DND-41 (cell line): ENCODE measurements around the gene INAFM2.
A peak's percentile ranks its signal among the peaks of the same experiment; 100 is the strongest.

Source experiments
- ATAC-seq: fragments of 200-7000 bp; cut with Tn5 transposase; 3 replicates; pipeline ENCODE4 v1.9.1; 2021; ENCODE audit warnings: low read depth; ENCODE audit not compliant: insufficient read depth
- DNase-seq: peaks from one replicate; pipeline ENCODE4 v3.0.0-alpha.2; 2020
- H2AFZ ChIP-seq: 2 replicates; pipeline ENCODE4 v1.6.0; 2012; ENCODE audit warnings: low read depth, low read length
- H3K27ac ChIP-seq: 2 replicates; pipeline ENCODE4 v1.5.1; 2012; ENCODE audit warnings: low read length, inconsistent platforms
- H3K27me3 ChIP-seq: fragments of 200-600 bp; sonication (generic); 2 replicates; pipeline ENCODE4 v1.6.0; 2012; ENCODE audit warnings: low read length, mild to moderate bottlenecking, inconsistent platforms; ENCODE audit not compliant: insufficient read depth, poor library complexity
- H3K36me3 ChIP-seq: 2 replicates; pipeline ENCODE4 v1.5.1; 2012; ENCODE audit warnings: low read length, inconsistent platforms; ENCODE audit not compliant: insufficient read depth
- H3K4me1 ChIP-seq: 2 replicates; pipeline ENCODE4 v1.5.1; 2012; ENCODE audit warnings: mild to moderate bottlenecking, low read length; ENCODE audit not compliant: insufficient read depth
- H3K4me2 ChIP-seq: 2 replicates; pipeline ENCODE4 v1.6.0; 2012; ENCODE audit warnings: mild to moderate bottlenecking, moderate library complexity, low read length, inconsistent platforms; ENCODE audit not compliant: insufficient read depth
- H3K4me3 ChIP-seq, 2 experiments: fragments of 200-600 bp in 1 of 2; shearing (Covaris generic) in 1 of 2; 2 replicates each; pipeline ENCODE4 v1.5.1; 2012 to 2016; ENCODE audit warnings: inconsistent platforms in 2 of 2, low read length in 2 of 2, mild to moderate bottlenecking in 2 of 2, low read depth in 1 of 2, moderate library complexity in 1 of 2
- H3K79me2 ChIP-seq: 2 replicates; pipeline ENCODE4 v1.6.0; 2012; ENCODE audit warnings: low read length, inconsistent platforms; ENCODE audit not compliant: insufficient read depth
- H3K9ac ChIP-seq: 2 replicates; pipeline ENCODE4 v1.6.0; 2012; ENCODE audit warnings: low read depth, mild to moderate bottlenecking, inconsistent platforms, low read length, moderate library complexity
- H3K9me3 ChIP-seq: 2 replicates; pipeline ENCODE4 v1.5.1; 2012; ENCODE audit warnings: low read length, moderate library complexity, mild to moderate bottlenecking, inconsistent platforms; ENCODE audit not compliant: insufficient read depth, severe bottlenecking
- H4K20me1 ChIP-seq: 2 replicates; pipeline ENCODE4 v1.6.0; 2012; ENCODE audit warnings: low read length; ENCODE audit not compliant: insufficient read depth
- CTCF ChIP-seq: IDR thresholded peaks from 2 replicates; pipeline ENCODE4 v1.5.1; 2012; ENCODE audit warnings: borderline replicate concordance, low read length, moderate library complexity, mild to moderate bottlenecking; ENCODE audit not compliant: poor library complexity, severe bottlenecking; ENCODE audit errors: extremely low read depth
- EZH2 ChIP-seq: IDR thresholded peaks from 3 replicates; pipeline ENCODE4 v1.6.1; 2012; ENCODE audit warnings: borderline replicate concordance, low read depth, mild to moderate bottlenecking, moderate library complexity, low read length, inconsistent platforms; ENCODE audit not compliant: severe bottlenecking

INAFM2 gene

DNA sequence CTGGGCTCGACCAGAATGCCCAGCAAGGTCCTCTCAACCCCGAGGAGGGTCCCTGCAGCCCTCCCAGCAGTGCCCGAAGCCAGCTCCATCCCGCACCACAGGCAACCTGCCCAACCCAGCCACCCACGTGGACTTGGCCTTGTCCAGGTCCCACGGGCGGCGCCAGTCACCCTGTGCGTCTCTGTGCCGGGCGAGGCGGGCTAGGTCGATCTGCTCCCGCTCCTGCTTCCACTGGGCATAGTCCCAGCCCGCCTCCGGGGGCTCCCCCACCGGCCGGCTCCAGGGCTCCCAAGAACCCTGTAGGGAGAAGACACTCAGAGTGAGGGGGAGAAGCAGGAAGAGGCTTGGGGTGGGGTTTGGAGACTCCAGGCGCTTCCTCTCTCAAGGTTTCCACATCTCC is 14.1 kb downstream of the INAFM2 start:
- peak overlapping the region; percentile 63 for H3K4me2 ChIP-seq

GRCh38 chr15:40338041-40338657 is 14.7 kb downstream of the INAFM2 start:
- Histone ChIP-seq H3K4me2 (peak overlapping the region; percentile 63), H3K9ac (peak overlapping the region; percentile 28), H3K4me1 (peaks cover 31% of the 10 kb centered on the region), H3K79me2 (no peaks in the 10 kb centered on the region), H3K27me3 (no peaks in the 10 kb centered on the region), H2AFZ (peak overlapping the region; percentile 78), H3K9me3 (no peaks in the 10 kb centered on the region), H4K20me1 (no peaks in the 10 kb centered on the region), H3K4me3 (no peak overlapping the region; a peak in 1 of 4 replicates), H3K27ac (no peak overlapping the region), H3K36me3 (no peaks in the 10 kb centered on the region)
- peak; percentile 94 for ATAC-seq
- peak; percentile 85 for DNase-seq
- TF ChIP-seq EZH2 (no peak), CTCF (peak; percentile 89)

More for the DNA sequence above, 14.1 kb downstream of the INAFM2 start:
- Histone ChIP-seq H2AFZ (peak overlapping the region; percentile 78), H3K4me1 (peaks cover 31% of the 10 kb centered on the region), H3K9me3 (no peaks in the 10 kb centered on the region), H4K20me1 (no peaks in the 10 kb centered on the region), H3K27me3 (no peaks in the 10 kb centered on the region), H3K27ac (no peak overlapping the region), H3K36me3 (no peaks in the 10 kb centered on the region), H3K4me3 (no peak overlapping the region; a peak in 1 of 4 replicates), H3K9ac (peak overlapping the region; percentile 28), H3K79me2 (no peaks in the 10 kb centered on the region)
- no peak for DNase-seq
- TF ChIP-seq EZH2 (no peak), CTCF (no peak)
- 0 out of 3 replicates have a peak, but pooled peaks have one; percentile 5 for ATAC-seq

GRCh38 chr15:40338921-40339620 is 15.6 kb downstream of the INAFM2 start:
- TF ChIP-seq EZH2 (no peak), CTCF (no peak)
- Histone ChIP-seq H3K9me3 (no peaks in the 10 kb centered on the region), H3K4me1 (peaks cover 23% of the 10 kb centered on the region)

More at GRCh38 chr15:40338921-40339620, 15.6 kb downstream of the INAFM2 start:
- no peak overlapping the region for H3K9ac ChIP-seq
- no peaks in the 10 kb centered on the region for H3K36me3 ChIP-seq
- no peak overlapping the region for H3K4me3 ChIP-seq
- H3K79me2 ChIP-seq = no peaks in the 10 kb centered on the region
- H3K27me3 ChIP-seq = no peaks in the 10 kb centered on the region
- H4K20me1 ChIP-seq = no peaks in the 10 kb centered on the region
- no peak overlapping the region for H3K4me2 ChIP-seq
- DNase-seq (no peak), ATAC-seq (no peak)
- no peak overlapping the region for H2AFZ ChIP-seq
- H3K27ac ChIP-seq = no peak overlapping the region
